ENCODE results near the gene SYDE2. TPM values are rescaled to one million over a fixed set of nuclear protein-coding genes. Genes with fewer than 3 reads are reported as not detected.
A peak's percentile ranks its signal among the peaks of the same experiment; 100 is the strongest.
"Not testable (repeated sequence)": the region's sequence is repeated elsewhere in the genome, so short reads cannot be mapped to it uniquely, and the experiment has no call there.

SYDE2 gene
- total RNA-seq, 1 donor from 2014 or later, result 2.9 TPM

DNA sequence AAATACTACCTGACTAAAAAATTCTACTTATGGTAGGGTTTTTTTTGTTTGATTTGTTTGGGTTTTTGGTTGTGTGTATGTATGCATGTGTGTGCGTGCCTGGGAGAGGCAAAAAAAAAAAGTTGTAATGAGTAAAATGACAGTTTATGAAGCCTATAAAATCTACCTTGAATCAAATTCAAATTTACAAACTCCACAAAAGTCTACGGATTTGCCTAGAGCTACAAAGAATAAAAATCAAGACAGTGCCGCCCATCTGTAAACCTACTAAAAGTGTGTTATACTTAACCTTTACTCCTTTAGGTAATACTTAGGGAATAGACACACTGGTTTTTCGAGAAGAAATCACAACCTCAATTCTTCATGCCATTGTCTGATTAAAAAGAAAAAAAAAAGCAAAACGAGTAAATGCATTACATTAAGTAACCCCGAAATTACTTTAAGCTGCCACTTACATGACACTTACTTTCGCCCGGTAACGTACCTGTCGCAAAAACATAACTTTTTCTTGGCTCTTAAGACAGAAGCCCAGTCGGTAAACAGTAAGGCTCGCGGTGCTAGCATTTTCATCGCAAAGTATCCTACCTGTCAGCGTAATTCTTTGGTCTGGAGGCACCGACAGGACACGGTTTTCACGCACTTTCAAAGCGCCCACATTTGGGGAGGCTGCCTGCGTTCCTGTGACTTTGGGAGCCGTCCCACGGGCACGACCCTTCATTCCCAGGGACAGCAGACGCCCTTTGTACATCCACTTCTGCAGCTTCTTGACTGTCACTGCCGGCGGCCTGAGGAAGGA, 951 bp downstream of the SYDE2 start:
- H3K4me3 ChIP-seq (ENCODE audit: low read depth, low read length), result peak overlapping the region; percentile 86
- DNase-seq (ENCODE audit: low read depth), result no peak
- no peak for TF ChIP-seq CTCF (conservative IDR thresholded peaks at IDR 0.05; ENCODE audit: low read depth, low read length)

DNA sequence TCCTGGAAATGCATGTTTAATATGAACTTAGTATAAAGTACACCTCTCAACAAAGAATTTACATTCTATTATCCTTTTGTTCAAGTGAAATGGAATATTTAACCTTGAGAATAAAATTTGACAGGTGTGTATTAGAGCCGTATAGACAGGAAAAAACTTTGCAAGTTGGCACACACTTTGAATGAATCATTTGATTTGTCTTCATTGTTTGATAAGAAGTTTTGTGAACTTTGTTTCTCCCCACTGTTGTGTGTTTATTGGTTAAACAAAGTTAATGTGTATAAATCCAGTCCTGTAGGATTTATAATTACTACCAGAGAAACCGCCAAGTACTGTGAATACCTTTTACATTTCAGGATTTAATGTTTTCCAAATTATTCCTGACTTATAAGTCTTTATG, 2.0 kb downstream of the SYDE2 start:
- TF ChIP-seq CTCF (conservative IDR thresholded peaks at IDR 0.05; ENCODE audit: low read depth, low read length), result no peak
- H3K4me3 ChIP-seq (ENCODE audit: low read depth, low read length), result peak overlapping the region; percentile 86
- no peak for DNase-seq (ENCODE audit: low read depth)

- no peak for TF ChIP-seq CTCF (conservative IDR thresholded peaks at IDR 0.05; ENCODE audit: low read depth, low read length)
Observed at GRCh38 chr1:85196358-85196757, 4.5 kb downstream of the SYDE2 start.

GRCh38 chr1:85195703-85196102, 5.1 kb downstream of the SYDE2 start:
- no peak for DNase-seq (ENCODE audit: low read depth)
- no peak for TF ChIP-seq CTCF (conservative IDR thresholded peaks at IDR 0.05; ENCODE audit: low read depth, low read length)
- no peak overlapping the region for H3K4me3 ChIP-seq (ENCODE audit: low read depth, low read length)

More at GRCh38 chr1:85196358-85196757, 4.5 kb downstream of the SYDE2 start:
- DNase-seq (ENCODE audit: low read depth), result no peak
- no peak overlapping the region for H3K4me3 ChIP-seq (ENCODE audit: low read depth, low read length)

GRCh38 chr1:85192129-85192528, 8.7 kb downstream of the SYDE2 start:
- not testable (repeated sequence) for H3K4me3 ChIP-seq (ENCODE audit: low read depth, low read length); DNase-seq (ENCODE audit: low read depth)

DNA sequence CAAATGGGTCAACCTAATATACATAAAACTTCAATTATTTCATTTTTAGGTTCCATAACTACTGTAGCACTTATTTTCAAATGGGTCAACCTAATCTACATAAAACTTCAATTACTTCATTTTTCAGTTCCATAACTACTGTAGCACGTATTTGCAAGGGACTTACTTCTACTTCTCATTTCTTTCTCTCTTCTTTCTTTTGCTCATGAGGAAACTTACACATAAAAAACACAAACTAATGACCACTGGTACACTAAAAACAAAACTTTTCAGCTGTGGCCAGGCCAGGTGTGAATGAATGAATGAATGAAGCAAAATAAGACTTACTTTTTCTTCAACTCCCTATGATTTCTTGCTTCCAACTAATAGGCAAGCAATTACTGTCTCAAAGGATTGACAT, 11.7 kb downstream of the SYDE2 start:
- TF ChIP-seq CTCF (conservative IDR thresholded peaks at IDR 0.05; ENCODE audit: low read depth, low read length), result no peak
- H3K4me3 ChIP-seq (ENCODE audit: low read depth, low read length), result no peak overlapping the region
- DNase-seq (ENCODE audit: low read depth), result no peak

- no peak overlapping the region for H3K4me3 ChIP-seq (ENCODE audit: low read depth, low read length)
- no peak for DNase-seq (ENCODE audit: low read depth)
- no peak for TF ChIP-seq CTCF (conservative IDR thresholded peaks at IDR 0.05; ENCODE audit: low read depth, low read length)
Observed at GRCh38 chr1:85188530-85188929, 12.3 kb downstream of the SYDE2 start.

GRCh38 chr1:85187021-85187420, 13.8 kb downstream of the SYDE2 start:
- not testable (repeated sequence) for DNase-seq (ENCODE audit: low read depth); H3K4me3 ChIP-seq (ENCODE audit: low read depth, low read length)

Data from epithelial cell of proximal tubule (primary cell).